Hepatocyte (in vitro differentiated cells): Measurements from ENCODE around the gene RIMKLB. TPM values are rescaled to one million over a fixed set of nuclear protein-coding genes. Genes with fewer than 3 reads are reported as not detected.
"Not testable (repeated sequence)": the region's sequence is repeated elsewhere in the genome, so short reads cannot be mapped to it uniquely, and the experiment has no call there.

Source experiments
- DNase-seq: peaks from one replicate; pipeline ENCODE4 v3.0.0-alpha.2; 2016; ENCODE audit warnings: low spot score
- H2AFZ ChIP-seq: fragments of 200-600 bp; sonication (generic); 2 replicates; pipeline ENCODE4 v1.6.0; 2016; ENCODE audit warnings: antibody characterized with exemption, mild to moderate bottlenecking
- H3K27ac ChIP-seq: fragments of 200-600 bp; sonication (generic); 2 replicates; pipeline ENCODE4 v1.5.1; 2016; ENCODE audit warnings: mild to moderate bottlenecking
- H3K27me3 ChIP-seq: fragments of 200-600 bp; sonication (generic); 2 replicates; pipeline ENCODE4 v1.6.1; 2016
- H3K36me3 ChIP-seq: fragments of 200-600 bp; sonication (generic); replicated peaks from 2 replicates; pipeline ENCODE4 v1.5.1; 2016; ENCODE audit warnings: low read depth; ENCODE audit not compliant: insufficient read depth
- H3K4me1 ChIP-seq: fragments of 200-600 bp; sonication (generic); 2 replicates; pipeline ENCODE4 v1.5.1; 2016; ENCODE audit warnings: mild to moderate bottlenecking, moderate library complexity; ENCODE audit not compliant: insufficient read depth
- H3K4me2 ChIP-seq: fragments of 200-600 bp; sonication (generic); 2 replicates; pipeline ENCODE4 v1.6.0; 2016
- H3K4me3 ChIP-seq: fragments of 200-600 bp; sonication (generic); 2 replicates; pipeline ENCODE4 v1.5.1; 2016; ENCODE audit warnings: mild to moderate bottlenecking
- H3K79me2 ChIP-seq: fragments of 200-600 bp; sonication (generic); 2 replicates; pipeline ENCODE4 v1.6.0; 2017; ENCODE audit warnings: mild to moderate bottlenecking
- H3K9me2 ChIP-seq: fragments of 200-600 bp; sonication (generic); replicated peaks from 2 replicates; pipeline ENCODE4 v1.6.0; 2017; ENCODE audit warnings: mild to moderate bottlenecking; ENCODE audit not compliant: insufficient read depth
- H3K9me3 ChIP-seq: fragments of 200-600 bp; sonication (generic); 2 replicates; pipeline ENCODE4 v1.5.1; 2016; ENCODE audit warnings: low read depth, mild to moderate bottlenecking
- H4K20me1 ChIP-seq: fragments of 200-600 bp; sonication (generic); 2 replicates; pipeline ENCODE4 v1.6.0; 2016; ENCODE audit warnings: mild to moderate bottlenecking; ENCODE audit not compliant: insufficient read depth, poor library complexity, severe bottlenecking
- EZH2 ChIP-seq: fragments of 200-600 bp; sonication (generic); IDR thresholded peaks from 2 replicates; pipeline ENCODE4 v1.6.1; 2016; ENCODE audit warnings: antibody characterized with exemption, mild to moderate bottlenecking, borderline replicate concordance
- EZH2phosphoT487 ChIP-seq: fragments of 200-600 bp; sonication (generic); IDR thresholded peaks from one replicate; pipeline ENCODE4 v1.6.1; 2018; ENCODE audit warnings: antibody characterized with exemption, mild to moderate bottlenecking, low read depth, moderate library complexity; ENCODE audit not compliant: unreplicated experiment, severe bottlenecking
- WGBS: methylation state at CpG from one replicate; pipeline ENCODE4 v1.1.6; 2016; ENCODE audit warnings: low lambda C conversion rate; ENCODE audit errors: missing lambda C conversion rate; 5-methylcytosine and 5-hydroxymethylcytosine counted together
- polyA plus RNA-seq: library from polyadenylated mRNA; unstranded; fragments of >200 nt; fragmentation: Nextera tagmentation; extraction: Ambion mirVana; gene quantifications from 2 replicates; pipeline ENCODE4 v1.2.1, GENCODE V29; 2016
- total RNA-seq: library from RNA; depleted of rRNA; stranded (reverse); fragments of >200 nt; gene quantifications from 2 replicates; pipeline ENCODE4 v1.2.3, GENCODE V29; 2014
- TF ChIP-seq, protein P1 (sequence below): fragments of 200-600 bp; sonication (generic); IDR thresholded peaks from 2 replicates; pipeline ENCODE4 v1.5.1; 2016; ENCODE audit warnings: antibody characterized with exemption, mild to moderate bottlenecking; ENCODE audit not compliant: poor library complexity

Gene RIMKLB
- total and polyA plus RNA-seq, 2 experiments from 2014 or later = 20.7 to 37.3 TPM

DNA sequence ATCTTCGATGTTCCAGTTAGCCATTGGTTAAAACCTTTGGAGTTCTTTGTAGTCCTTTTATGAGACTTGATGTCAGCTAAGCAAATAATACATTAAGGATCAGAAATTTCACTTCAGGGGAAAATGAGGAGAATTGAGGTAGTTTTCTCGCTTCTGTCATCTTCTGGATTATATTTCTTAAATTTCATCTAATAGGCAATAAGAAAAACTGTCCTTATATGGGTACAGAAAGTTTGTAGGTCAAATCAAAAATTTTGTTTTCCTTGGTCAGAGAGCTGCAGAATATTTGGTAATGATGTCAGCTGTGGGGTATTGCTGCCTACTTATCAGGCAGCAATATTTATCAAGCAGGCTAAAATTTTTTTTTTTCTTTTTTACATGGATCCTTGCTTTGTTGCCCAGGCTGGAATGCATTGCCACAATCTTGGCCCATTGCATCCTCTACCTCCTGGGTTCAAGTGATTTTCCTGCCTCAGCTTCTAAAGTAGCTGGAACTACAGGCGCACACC, 37.1 kb downstream of the RIMKLB start:
- no peak for TF ChIP-seq EZH2phosphoT487
- TF ChIP-seq EZH2 = no peak
- TF ChIP-seq, protein P1, sequence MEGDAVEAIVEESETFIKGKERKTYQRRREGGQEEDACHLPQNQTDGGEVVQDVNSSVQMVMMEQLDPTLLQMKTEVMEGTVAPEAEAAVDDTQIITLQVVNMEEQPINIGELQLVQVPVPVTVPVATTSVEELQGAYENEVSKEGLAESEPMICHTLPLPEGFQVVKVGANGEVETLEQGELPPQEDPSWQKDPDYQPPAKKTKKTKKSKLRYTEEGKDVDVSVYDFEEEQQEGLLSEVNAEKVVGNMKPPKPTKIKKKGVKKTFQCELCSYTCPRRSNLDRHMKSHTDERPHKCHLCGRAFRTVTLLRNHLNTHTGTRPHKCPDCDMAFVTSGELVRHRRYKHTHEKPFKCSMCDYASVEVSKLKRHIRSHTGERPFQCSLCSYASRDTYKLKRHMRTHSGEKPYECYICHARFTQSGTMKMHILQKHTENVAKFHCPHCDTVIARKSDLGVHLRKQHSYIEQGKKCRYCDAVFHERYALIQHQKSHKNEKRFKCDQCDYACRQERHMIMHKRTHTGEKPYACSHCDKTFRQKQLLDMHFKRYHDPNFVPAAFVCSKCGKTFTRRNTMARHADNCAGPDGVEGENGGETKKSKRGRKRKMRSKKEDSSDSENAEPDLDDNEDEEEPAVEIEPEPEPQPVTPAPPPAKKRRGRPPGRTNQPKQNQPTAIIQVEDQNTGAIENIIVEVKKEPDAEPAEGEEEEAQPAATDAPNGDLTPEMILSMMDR = no peak
- 92% methylated on average over 3 of the region's 3 CpGs for WGBS
- Histone ChIP-seq H2AFZ (no peak overlapping the region), H3K4me2 (no peak overlapping the region), H4K20me1 (peaks cover 3% of the 10 kb centered on the region), H3K79me2 (peaks cover 60% of the 10 kb centered on the region), H3K27ac (no peak overlapping the region), H3K9me3 (no peaks in the 10 kb centered on the region), H3K27me3 (no peaks in the 10 kb centered on the region), H3K9me2 (no peaks in the 10 kb centered on the region), H3K4me3 (no peak overlapping the region), H3K4me1 (no peaks in the 10 kb centered on the region), H3K36me3 (no peaks in the 10 kb centered on the region)
- DNase-seq = no peak

DNA sequence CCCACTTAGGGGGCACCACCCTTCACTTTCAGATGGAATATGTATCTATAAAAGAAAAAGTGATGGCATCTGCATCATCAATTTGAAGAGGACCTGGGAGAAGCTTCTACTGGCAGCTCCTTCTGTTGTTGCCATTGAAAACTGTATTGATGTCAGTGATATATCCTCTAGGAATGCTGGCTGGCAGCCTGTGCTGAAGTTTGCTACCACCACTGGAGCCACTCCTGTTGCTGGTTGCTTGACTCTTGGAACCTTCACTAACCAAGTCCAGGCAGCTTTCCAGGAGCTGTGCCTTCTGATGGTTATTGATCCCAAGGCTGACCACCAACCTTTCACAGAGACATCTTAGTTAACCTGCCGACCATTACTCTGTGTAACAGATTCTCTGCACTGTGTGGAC, 44.7 kb downstream of the RIMKLB start:
- Histone ChIP-seq H4K20me1 (no peaks in the 10 kb centered on the region), H3K9me3 (no peaks in the 10 kb centered on the region), H3K4me2 (no peak overlapping the region), H3K4me3 (no peak overlapping the region), H3K4me1 (no peaks in the 10 kb centered on the region), H3K27ac (no peak overlapping the region), H3K27me3 (no peaks in the 10 kb centered on the region), H2AFZ (no peak overlapping the region), H3K36me3 (no peaks in the 10 kb centered on the region), H3K9me2 (no peaks in the 10 kb centered on the region), H3K79me2 (peaks cover 17% of the 10 kb centered on the region)
- DNase-seq = no peak
- TF ChIP-seq, protein P1 = no peak
- no peak for TF ChIP-seq EZH2
- TF ChIP-seq EZH2phosphoT487 = no peak
- WGBS = 95% methylated on average over 1 of the region's 1 CpG

DNA sequence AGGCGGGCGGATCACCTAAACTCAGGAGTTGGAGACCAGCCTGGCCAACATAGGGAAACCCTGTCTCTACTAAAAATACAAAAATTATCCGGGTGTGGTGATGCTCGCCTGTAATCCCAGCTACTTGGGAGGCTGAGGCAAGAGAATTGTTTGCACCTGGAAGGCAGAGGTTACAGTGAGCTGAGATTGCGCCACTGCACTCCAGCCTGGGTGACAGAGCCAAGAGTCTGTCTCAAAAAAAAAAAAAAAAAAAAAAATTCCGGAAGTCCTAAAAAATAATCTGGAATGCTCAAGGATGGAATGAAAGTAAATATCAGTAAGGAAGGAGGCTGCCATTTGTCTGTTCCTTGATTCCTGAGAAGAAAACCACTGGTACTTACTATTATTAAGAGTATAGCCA, 45.3 kb downstream of the RIMKLB start:
- not testable (repeated sequence) for DNase-seq, H3K27ac ChIP-seq, H3K4me2 ChIP-seq, H4K20me1 ChIP-seq, H3K4me1 ChIP-seq, H3K4me3 ChIP-seq, H3K9me3 ChIP-seq, H3K27me3 ChIP-seq, H2AFZ ChIP-seq, H3K9me2 ChIP-seq, H3K36me3 ChIP-seq
- H3K79me2 ChIP-seq = peaks cover 12% of the 10 kb centered on the region
- 99% methylated on average over 6 of the region's 6 CpGs for WGBS

DNA sequence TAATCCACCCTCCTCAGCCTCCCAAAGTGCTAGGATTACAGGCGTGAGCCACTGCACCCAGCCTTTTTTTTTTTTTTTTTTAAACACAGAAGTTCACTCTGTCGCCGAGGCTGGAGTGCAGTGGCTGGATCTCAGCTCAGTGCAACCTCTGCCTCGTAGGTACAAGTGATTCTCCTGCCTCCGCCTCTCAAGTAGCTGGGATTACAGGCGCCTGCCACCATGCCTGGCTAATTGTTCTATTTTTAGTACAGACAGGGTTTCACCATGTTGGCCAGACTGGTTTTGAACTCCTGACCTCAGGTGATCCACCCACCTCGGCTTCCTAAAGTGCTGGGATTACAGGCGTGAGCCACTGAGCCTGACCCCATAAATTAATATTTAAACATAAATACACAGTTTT, 47.8 kb downstream of the RIMKLB start:
- not testable (repeated sequence) for H3K9me3 ChIP-seq, DNase-seq, H3K36me3 ChIP-seq, H3K4me1 ChIP-seq, H3K27ac ChIP-seq, H3K79me2 ChIP-seq, H3K9me2 ChIP-seq, H3K27me3 ChIP-seq, H3K4me2 ChIP-seq, H4K20me1 ChIP-seq, H3K4me3 ChIP-seq, H2AFZ ChIP-seq
- WGBS = 80% methylated on average over 8 of the region's 8 CpGs
